WTC11 (cell line): ENCODE results near the gene ABLIM2. TPM values are rescaled to one million over a fixed set of nuclear protein-coding genes. Genes with fewer than 3 reads are reported as not detected.
A peak's percentile ranks its signal among the peaks of the same experiment; 100 is the strongest.

Experiments used
- ATAC-seq: fragments of 200-7000 bp; cut with Tn5 transposase; 2 replicates; pipeline ENCODE4 v1.10.0; 2021; ENCODE audit warnings: mild to moderate bottlenecking, moderate library complexity
- CTCF ChIA-PET: fragments of 300-600 bp; sonication (Branson Sonifier 250); formaldehyde crosslinking; loops from one replicate; lab custom pipeline; 2021; ENCODE audit warnings: antibody characterized with exemption; lab: Charles Lee
- POLR2A ChIA-PET: fragments of 350-600 bp; sonication (Branson Sonifier 250); formaldehyde crosslinking; loops from one replicate; lab custom pipeline; 2021; ENCODE audit warnings: antibody characterized with exemption; lab: Charles Lee
- DNase-seq: peaks from one replicate; pipeline ENCODE4 v3.0.0; 2021; ENCODE audit warnings: low spot score
- H3K27ac Mint-ChIP-seq: 2 replicates; pipeline ENCODE4 v1.8.0; 2021; ENCODE audit warnings: mixed read lengths
- H3K27me3 Mint-ChIP-seq: 2 replicates; pipeline ENCODE4 v1.8.0; 2021; ENCODE audit warnings: low read depth, mild to moderate bottlenecking, moderate library complexity, mixed read lengths
- H3K36me3 Mint-ChIP-seq: 2 replicates; pipeline ENCODE4 v1.8.0; 2021; ENCODE audit warnings: mixed read lengths
- H3K4me1 Mint-ChIP-seq: 2 replicates; pipeline ENCODE4 v1.8.0; 2022; ENCODE audit warnings: mixed read lengths
- H3K4me3 Mint-ChIP-seq: 2 replicates; pipeline ENCODE4 v1.8.0; 2021; ENCODE audit warnings: mild to moderate bottlenecking, moderate library complexity, mixed read lengths
- H3K9me3 Mint-ChIP-seq: 2 replicates; pipeline ENCODE4 v1.8.0; 2021; ENCODE audit warnings: mixed read lengths
- ARID4B ChIP-seq: sonication (generic); formaldehyde crosslinking; IDR thresholded peaks from 2 replicates; pipeline ENCODE4 v1.8.0; 2023; ENCODE audit warnings: missing genetic modification reagents, mild to moderate bottlenecking, borderline replicate concordance
- HMGXB4 ChIP-seq: sonication (generic); formaldehyde crosslinking; IDR thresholded peaks from 2 replicates; pipeline ENCODE4 v1.8.1; 2023; ENCODE audit warnings: mild to moderate bottlenecking, moderate library complexity, missing genetic modification reagents
- IRF1 ChIP-seq: sonication (generic); formaldehyde crosslinking; IDR thresholded peaks from 2 replicates; pipeline ENCODE4 v1.8.0; 2023; ENCODE audit warnings: missing genetic modification reagents
- MAX ChIP-seq: sonication (generic); formaldehyde crosslinking; IDR thresholded peaks from 2 replicates; pipeline ENCODE4 v1.8.0; 2022; ENCODE audit warnings: mild to moderate bottlenecking, missing genetic modification reagents
- NR1H2 ChIP-seq: sonication (generic); formaldehyde crosslinking; IDR thresholded peaks from 2 replicates; pipeline ENCODE4 v1.9.0; 2021; ENCODE audit warnings: mild to moderate bottlenecking, moderate library complexity, missing genetic modification reagents
- NR2C2 ChIP-seq: sonication (generic); formaldehyde crosslinking; IDR thresholded peaks from 2 replicates; pipeline ENCODE4 v1.8.0; 2022; ENCODE audit warnings: mild to moderate bottlenecking, missing genetic modification reagents
- PREB ChIP-seq: sonication (generic); formaldehyde crosslinking; IDR thresholded peaks from 2 replicates; pipeline ENCODE4 v1.8.1; 2022; ENCODE audit warnings: mild to moderate bottlenecking, missing genetic modification reagents, moderate library complexity, borderline replicate concordance
- RORB ChIP-seq: fragments of 250-450 bp; sonication (Bioruptor Pico); IDR thresholded peaks from 2 replicates; pipeline ENCODE4 v1.9.0; 2021; ENCODE audit warnings: mild to moderate bottlenecking
- SOX15 ChIP-seq: fragments of 250-450 bp; sonication (Bioruptor Pico); IDR thresholded peaks from 2 replicates; pipeline ENCODE4 v1.9.0; 2021; ENCODE audit warnings: mild to moderate bottlenecking
- SP1 ChIP-seq: sonication (generic); formaldehyde crosslinking; conservative IDR thresholded peaks from 2 replicates; pipeline ENCODE4 v1.8.1; 2022; ENCODE audit warnings: missing genetic modification reagents
- TP53 ChIP-seq: sonication (generic); formaldehyde crosslinking; IDR thresholded peaks from 2 replicates; pipeline ENCODE4 v1.8.1; 2023; ENCODE audit warnings: mild to moderate bottlenecking, missing genetic modification reagents
- USF1 ChIP-seq: sonication (generic); formaldehyde crosslinking; IDR thresholded peaks from 2 replicates; pipeline ENCODE4 v1.8.0; 2022; ENCODE audit warnings: mild to moderate bottlenecking, missing genetic modification reagents
- ZBTB43 ChIP-seq: sonication (generic); formaldehyde crosslinking; IDR thresholded peaks from 2 replicates; pipeline ENCODE4 v1.8.1; 2023; ENCODE audit warnings: mild to moderate bottlenecking, missing genetic modification reagents
- ZNF219 ChIP-seq: sonication (generic); formaldehyde crosslinking; IDR thresholded peaks from 2 replicates; pipeline ENCODE4 v1.8.0; 2023; ENCODE audit warnings: missing genetic modification reagents, mild to moderate bottlenecking, borderline replicate concordance
- ZNF425 ChIP-seq: fragments of 250-450 bp; sonication (Bioruptor Pico); conservative IDR thresholded peaks from 2 replicates; pipeline ENCODE4 v1.9.0; 2021; ENCODE audit warnings: mild to moderate bottlenecking
- ZNF671 ChIP-seq: fragments of 250-450 bp; sonication (Bioruptor Pico); IDR thresholded peaks from 2 replicates; pipeline ENCODE4 v1.8.0; 2021; ENCODE audit warnings: mild to moderate bottlenecking
- ZSCAN18 ChIP-seq: fragments of 250-450 bp; sonication (Bioruptor Pico); IDR thresholded peaks from 2 replicates; pipeline ENCODE4 v2.1.2; 2022; ENCODE audit warnings: mild to moderate bottlenecking, moderate library complexity
- total RNA-seq: library from RNA; stranded (reverse); gene quantifications from 3 replicates; pipeline ENCODE4 v1.2.3, GENCODE V29; 2021

The ABLIM2 gene
- total RNA-seq, 1 experiment from 2014 or later: 2.6 TPM

GRCh38 chr4:7970361-7970946 lies 188.2 kb downstream of the ABLIM2 start:
- POLR2A ChIA-PET: no interaction called here
- no peaks in the 10 kb centered on the region for H3K27me3 Mint-ChIP-seq
- CTCF ChIA-PET: interaction anchor here (0.7 to 0.8 kb wide), 2 partner anchors 11 to 166 kb away, joined by 3 to 4 read pairs; no protein-coding TSS in a partner anchor
- H3K4me1 Mint-ChIP-seq: peaks cover 30% of the 10 kb centered on the region
- no peaks in the 10 kb centered on the region for H3K9me3 Mint-ChIP-seq
- no peak overlapping the region for H3K4me3 Mint-ChIP-seq
- peak overlapping the region; percentile 27 for H3K27ac Mint-ChIP-seq
- ATAC-seq (no peak), DNase-seq (no peak)
- no peaks in the 10 kb centered on the region for H3K36me3 Mint-ChIP-seq
- no peak for TF ChIP-seq HMGXB4 (CRISPR knock-in tag)
- no peak for TF ChIP-seq ZBTB43 (CRISPR knock-in tag)
- TF ChIP-seq MAX (CRISPR knock-in tag): no peak
- TF ChIP-seq NR2C2 (CRISPR knock-in tag): no peak
- no peak for TF ChIP-seq ZNF671 (CRISPR knock-in tag)
- no peak for TF ChIP-seq SP1 (CRISPR knock-in tag)

- ATAC-seq (no peak), DNase-seq (no peak)
- POLR2A ChIA-PET: interaction anchor here (0.5 kb wide), 1 partner anchor 70 kb away, joined by 4 read pairs; no protein-coding TSS in a partner anchor
- no peaks in the 10 kb centered on the region for H3K27me3 Mint-ChIP-seq
- H3K27ac Mint-ChIP-seq: no peak overlapping the region
- peaks cover 38% of the 10 kb centered on the region for H3K4me1 Mint-ChIP-seq
- no peaks in the 10 kb centered on the region for H3K9me3 Mint-ChIP-seq
- no peaks in the 10 kb centered on the region for H3K36me3 Mint-ChIP-seq
- no peak overlapping the region for H3K4me3 Mint-ChIP-seq
- CTCF ChIA-PET: interaction anchor here (1.0 to 1.5 kb wide), 3 partner anchors 9 to 207 kb away, joined by 3 to 6 read pairs (median 3); no protein-coding TSS in a partner anchor
- TF ChIP-seq NR1H2 (CRISPR knock-in tag) (no peak), TP53 (CRISPR knock-in tag) (no peak), SOX15 (CRISPR knock-in tag) (no peak), ZNF219 (CRISPR knock-in tag) (no peak), IRF1 (CRISPR knock-in tag) (no peak), ZSCAN18 (CRISPR knock-in tag) (no peak), RORB (CRISPR knock-in tag) (no peak), ARID4B (CRISPR knock-in tag) (no peak), USF1 (CRISPR knock-in tag) (no peak), PREB (CRISPR knock-in tag) (no peak), NR2C2 (CRISPR knock-in tag) (no peak), ZNF425 (no peak)
These were observed 190.2 kb downstream of the ABLIM2 start for GRCh38 chr4:7968262-7968896.
